ENCODE measurements around the gene FGGY. TPM values are rescaled to one million over a fixed set of nuclear protein-coding genes. Genes with fewer than 3 reads are reported as not detected.

FGGY gene
- total and polyA plus RNA-seq, 3 experiments from 2014 or later = 5.3 to 7.9 (median 6.6) TPM

GRCh38 chr1:59322814-59323213 lies 25.9 kb downstream of the FGGY start:
- H3K4me1 ChIP-seq (ENCODE audit: insufficient read depth, low read length) = peaks cover 2% of the 10 kb centered on the region
- H3K9me3 ChIP-seq (ENCODE audit: low read length) = no peaks in the 10 kb centered on the region
- H3K27me3 ChIP-seq (ENCODE audit: insufficient read depth, low read length, poor library complexity, severe bottlenecking) = no peaks in the 10 kb centered on the region
- ChIA-PET POLR2A (no interaction called here), CTCF (no interaction called here)
- Mint-ChIP-seq H3K4me1 (peaks cover 5 to 9% (median 8%) of the 10 kb centered on the region in 3 donors), H3K4me3 (no peak overlapping the region), H3K9me3 (no peaks in the 10 kb centered on the region), H3K27ac (no peak overlapping the region), H3K36me3 (peaks cover 10 to 22% (median 13%) of the 10 kb centered on the region in 3 donors), H3K27me3 (no peaks in the 10 kb centered on the region)
- no peak overlapping the region for H3K4me3 ChIP-seq (ENCODE audit: low read length)
- no peak overlapping the region for H3K27ac ChIP-seq (ENCODE audit: low read depth, low read length)
- DNase-seq = no peak
- no peaks in the 10 kb centered on the region for H3K36me3 ChIP-seq (ENCODE audit: insufficient read depth, low read length)

GRCh38 chr1:59323879-59324278 lies 27.0 kb downstream of the FGGY start:
- Histone ChIP-seq H3K4me3 (ENCODE audit: low read length) (no peak overlapping the region), H3K27ac (ENCODE audit: low read depth, low read length) (no peak overlapping the region), H3K36me3 (ENCODE audit: insufficient read depth, low read length) (no peaks in the 10 kb centered on the region), H3K9me3 (ENCODE audit: low read length) (no peaks in the 10 kb centered on the region), H3K27me3 (ENCODE audit: insufficient read depth, low read length, poor library complexity, severe bottlenecking) (no peaks in the 10 kb centered on the region), H3K4me1 (ENCODE audit: insufficient read depth, low read length) (no peaks in the 10 kb centered on the region)
- POLR2A ChIA-PET = interaction anchor here (0.7 kb wide), 1 partner anchor 392 kb away, joined by 9 read pairs; no protein-coding TSS in a partner anchor
- Mint-ChIP-seq H3K9me3 (no peaks in the 10 kb centered on the region), H3K27ac (no peak overlapping the region), H3K4me1 (peaks cover 11 to 14% (median 11%) of the 10 kb centered on the region in 3 donors), H3K36me3 (peaks cover 10 to 22% (median 13%) of the 10 kb centered on the region in 3 donors), H3K27me3 (no peaks in the 10 kb centered on the region), H3K4me3 (no peak overlapping the region)
- CTCF ChIA-PET = no interaction called here
- DNase-seq = no peak

- H3K4me1 Mint-ChIP-seq = peaks cover 18 to 30% (median 22%) of the 10 kb centered on the region in 3 donors
- H3K4me1 ChIP-seq (ENCODE audit: insufficient read depth, low read length) = peaks cover 6% of the 10 kb centered on the region
- H3K4me3 ChIP-seq (ENCODE audit: low read length) = no peak overlapping the region
- CTCF ChIA-PET = no interaction called here
- no peaks in the 10 kb centered on the region for H3K27me3 ChIP-seq (ENCODE audit: insufficient read depth, low read length, poor library complexity, severe bottlenecking)
- H3K36me3 ChIP-seq (ENCODE audit: insufficient read depth, low read length) = no peaks in the 10 kb centered on the region
- H3K36me3 Mint-ChIP-seq = peaks cover 6 to 17% (median 9%) of the 10 kb centered on the region in 3 donors
- DNase-seq = no peak
- POLR2A ChIA-PET = interaction anchor here (0.6 kb wide), 1 partner anchor 32 kb away, joined by 3 read pairs; the partner anchor contains the start of gene FGGY
- H3K27ac Mint-ChIP-seq = peak overlapping the region in 4 of 8 donors; percentile 29 to 56 (median 48)
- no peak overlapping the region for H3K27ac ChIP-seq (ENCODE audit: low read depth, low read length)
- H3K9me3 ChIP-seq (ENCODE audit: low read length) = no peaks in the 10 kb centered on the region
- H3K27me3 Mint-ChIP-seq = peaks cover 0 to 1% of the 10 kb centered on the region in 2 donors
- peak overlapping the region in 6 of 7 donors; percentile 15 to 64 (median 54) for H3K4me3 Mint-ChIP-seq
- H3K9me3 Mint-ChIP-seq = no peaks in the 10 kb centered on the region
These were observed 31.5 kb downstream of the FGGY start for GRCh38 chr1:59328353-59328752.

- no peak for DNase-seq
- H3K4me3 Mint-ChIP-seq = no peak overlapping the region
- H3K36me3 Mint-ChIP-seq = peaks cover 6 to 10% (median 10%) of the 10 kb centered on the region in 3 donors
- ChIA-PET POLR2A (no interaction called here), CTCF (no interaction called here)
- Histone ChIP-seq H3K36me3 (ENCODE audit: insufficient read depth, low read length) (no peaks in the 10 kb centered on the region), H3K4me1 (ENCODE audit: insufficient read depth, low read length) (peaks cover 13% of the 10 kb centered on the region), H3K4me3 (ENCODE audit: low read length) (no peak overlapping the region), H3K27ac (ENCODE audit: low read depth, low read length) (no peak overlapping the region), H3K27me3 (ENCODE audit: insufficient read depth, low read length, poor library complexity, severe bottlenecking) (no peaks in the 10 kb centered on the region), H3K9me3 (ENCODE audit: low read length) (no peaks in the 10 kb centered on the region)
- peaks cover 0 to 1% of the 10 kb centered on the region in 2 donors for H3K27me3 Mint-ChIP-seq
- H3K4me1 Mint-ChIP-seq = peaks cover 25 to 41% (median 29%) of the 10 kb centered on the region in 3 donors
- no peaks in the 10 kb centered on the region for H3K9me3 Mint-ChIP-seq
- H3K27ac Mint-ChIP-seq = peak overlapping the region in 1 of 8 donors; percentile 32
These were observed 32.6 kb downstream of the FGGY start for GRCh38 chr1:59329412-59330053.

GRCh38 chr1:59331686-59332620 lies 35.1 kb downstream of the FGGY start:
- no peak overlapping the region for H3K27ac ChIP-seq (ENCODE audit: low read depth, low read length)
- H3K4me1 Mint-ChIP-seq = peaks cover 25 to 41% (median 29%) of the 10 kb centered on the region in 3 donors
- H3K4me1 ChIP-seq (ENCODE audit: insufficient read depth, low read length) = peaks cover 13% of the 10 kb centered on the region
- no peak overlapping the region for H3K4me3 ChIP-seq (ENCODE audit: low read length)
- no peaks in the 10 kb centered on the region for H3K9me3 Mint-ChIP-seq
- H3K27me3 Mint-ChIP-seq = peaks cover 0 to 1% of the 10 kb centered on the region in 2 donors
- no peak overlapping the region for H3K4me3 Mint-ChIP-seq
- ChIA-PET POLR2A (no interaction called here), CTCF (no interaction called here)
- H3K27me3 ChIP-seq (ENCODE audit: insufficient read depth, low read length, poor library complexity, severe bottlenecking) = no peaks in the 10 kb centered on the region
- H3K36me3 Mint-ChIP-seq = peaks cover 0 to 3% (median 0%) of the 10 kb centered on the region in 3 donors
- peak overlapping the region in 3 of 8 donors; percentile 10 to 49 (median 17) for H3K27ac Mint-ChIP-seq
- no peak for DNase-seq
- no peaks in the 10 kb centered on the region for H3K9me3 ChIP-seq (ENCODE audit: low read length)
- no peaks in the 10 kb centered on the region for H3K36me3 ChIP-seq (ENCODE audit: insufficient read depth, low read length)

- Mint-ChIP-seq H3K27ac (peak overlapping the region in 6 of 8 donors; percentile 35 to 76 (median 48)), H3K27me3 (peaks cover 0 to 1% of the 10 kb centered on the region in 2 donors), H3K36me3 (peaks cover 0 to 4% (median 3%) of the 10 kb centered on the region in 3 donors), H3K4me3 (no peak overlapping the region), H3K9me3 (no peaks in the 10 kb centered on the region), H3K4me1 (peaks cover 25 to 36% (median 26%) of the 10 kb centered on the region in 3 donors)
- no peak overlapping the region for H3K27ac ChIP-seq (ENCODE audit: low read depth, low read length)
- H3K36me3 ChIP-seq (ENCODE audit: insufficient read depth, low read length) = no peaks in the 10 kb centered on the region
- no peaks in the 10 kb centered on the region for H3K27me3 ChIP-seq (ENCODE audit: insufficient read depth, low read length, poor library complexity, severe bottlenecking)
- peaks cover 13% of the 10 kb centered on the region for H3K4me1 ChIP-seq (ENCODE audit: insufficient read depth, low read length)
- CTCF ChIA-PET = no interaction called here
- no peak overlapping the region for H3K4me3 ChIP-seq (ENCODE audit: low read length)
- H3K9me3 ChIP-seq (ENCODE audit: low read length) = no peaks in the 10 kb centered on the region
- POLR2A ChIA-PET = no interaction called here
- no peak for DNase-seq
These were observed 36.1 kb downstream of the FGGY start for GRCh38 chr1:59332983-59333382.

- Mint-ChIP-seq H3K4me3 (no peak overlapping the region), H3K27ac (peak overlapping the region in 4 of 8 donors; percentile 33 to 76 (median 42)), H3K4me1 (peaks cover 18 to 28% (median 18%) of the 10 kb centered on the region in 3 donors), H3K9me3 (no peaks in the 10 kb centered on the region), H3K27me3 (peaks cover 0 to 1% of the 10 kb centered on the region in 2 donors), H3K36me3 (peaks cover 0 to 5% (median 3%) of the 10 kb centered on the region in 3 donors)
- POLR2A ChIA-PET = no interaction called here
- no peak overlapping the region for H3K27ac ChIP-seq (ENCODE audit: low read depth, low read length)
- H3K9me3 ChIP-seq (ENCODE audit: low read length) = no peaks in the 10 kb centered on the region
- no peaks in the 10 kb centered on the region for H3K27me3 ChIP-seq (ENCODE audit: insufficient read depth, low read length, poor library complexity, severe bottlenecking)
- no peak for DNase-seq
- peaks cover 13% of the 10 kb centered on the region for H3K4me1 ChIP-seq (ENCODE audit: insufficient read depth, low read length)
- H3K4me3 ChIP-seq (ENCODE audit: low read length) = no peak overlapping the region
- H3K36me3 ChIP-seq (ENCODE audit: insufficient read depth, low read length) = no peaks in the 10 kb centered on the region
- CTCF ChIA-PET = no interaction called here
These were observed 36.9 kb downstream of the FGGY start for GRCh38 chr1:59333626-59334277.
